Right renal pelvis (tissue), 4 donors: ENCODE results near the gene ZNF618. TPM values are rescaled to one million over a fixed set of nuclear protein-coding genes. Genes with fewer than 3 reads are reported as not detected.

Experiments used
- DNase-seq, 4 donors: peaks; one replicate each; pipeline ENCODE4 v3.0.0-alpha.2; 2013; ENCODE audit warnings: low read depth in 4 of 4, low spot score in 3 of 4, missing footprints in 1 of 4
- polyA plus RNA-seq, 4 donors: library from polyadenylated mRNA; unstranded; fragments of 120-200 nt; gene quantifications; one replicate each; pipeline ENCODE4 v1.2.1, GENCODE V29; 2013; ENCODE audit not compliant: insufficient read length in 4 of 4

Gene ZNF618
- polyA plus RNA-seq, 4 donors = 40.2 to 43.4 (median 41.8) TPM

DNA sequence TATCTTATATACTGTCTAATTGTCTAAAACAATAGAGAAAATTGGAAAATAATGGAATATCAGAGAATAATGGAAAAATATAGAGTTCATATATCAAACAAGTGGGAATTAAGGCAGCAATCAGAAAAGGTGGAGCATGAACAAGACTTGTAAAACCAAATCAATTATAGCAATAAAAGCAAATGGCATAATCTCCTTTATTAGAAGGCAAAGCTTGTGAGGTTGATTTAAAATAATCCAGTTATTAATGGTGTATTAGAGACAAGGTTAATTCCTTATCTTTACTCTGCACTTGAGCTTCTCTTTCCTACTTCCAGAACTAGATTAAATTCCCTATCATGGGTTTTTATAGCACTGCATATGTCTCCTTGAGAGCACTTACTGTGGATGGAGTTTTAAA, 137.9 kb downstream of the ZNF618 start:
- DNase-seq = no peak

DNA sequence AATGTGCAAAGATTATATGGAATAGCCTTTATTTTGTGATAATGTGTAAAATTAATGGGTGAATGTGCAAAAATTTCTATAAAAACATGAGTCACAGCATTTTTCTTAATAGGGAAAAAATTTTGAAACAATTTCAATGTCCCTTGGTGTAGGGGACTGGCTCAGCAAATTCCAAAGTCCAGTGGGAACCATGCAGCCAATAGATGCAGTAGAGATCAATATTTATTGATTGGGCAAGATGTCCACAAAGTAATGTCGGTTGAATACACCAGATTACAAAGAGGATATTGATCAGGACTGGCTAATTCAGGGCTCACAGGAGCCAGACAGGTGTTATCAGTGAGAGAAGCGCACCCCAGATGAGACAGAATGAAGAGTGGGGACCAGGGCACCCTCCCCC, 139.5 kb downstream of the ZNF618 start:
- no peak for DNase-seq

DNA sequence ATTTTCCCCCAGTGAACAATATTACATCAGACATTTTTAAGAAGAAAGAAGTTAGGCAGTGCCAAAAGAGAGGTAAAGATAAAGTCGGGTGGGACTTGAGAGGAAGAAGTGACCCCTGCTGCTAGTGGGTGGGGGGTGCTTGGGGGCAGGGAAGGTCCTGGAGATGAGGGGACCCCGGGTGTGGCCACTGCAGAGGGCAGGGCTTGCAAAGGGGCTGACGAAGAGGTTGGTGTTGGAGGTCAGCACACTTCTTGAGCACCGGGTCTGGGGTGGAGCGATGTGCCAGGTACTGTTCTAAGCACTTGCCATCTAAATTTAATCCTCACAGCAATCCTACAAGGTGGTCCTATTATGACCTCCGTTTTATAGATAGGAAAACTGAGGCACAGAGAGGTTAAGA, 140.0 kb downstream of the ZNF618 start:
- DNase-seq = no peak

DNA sequence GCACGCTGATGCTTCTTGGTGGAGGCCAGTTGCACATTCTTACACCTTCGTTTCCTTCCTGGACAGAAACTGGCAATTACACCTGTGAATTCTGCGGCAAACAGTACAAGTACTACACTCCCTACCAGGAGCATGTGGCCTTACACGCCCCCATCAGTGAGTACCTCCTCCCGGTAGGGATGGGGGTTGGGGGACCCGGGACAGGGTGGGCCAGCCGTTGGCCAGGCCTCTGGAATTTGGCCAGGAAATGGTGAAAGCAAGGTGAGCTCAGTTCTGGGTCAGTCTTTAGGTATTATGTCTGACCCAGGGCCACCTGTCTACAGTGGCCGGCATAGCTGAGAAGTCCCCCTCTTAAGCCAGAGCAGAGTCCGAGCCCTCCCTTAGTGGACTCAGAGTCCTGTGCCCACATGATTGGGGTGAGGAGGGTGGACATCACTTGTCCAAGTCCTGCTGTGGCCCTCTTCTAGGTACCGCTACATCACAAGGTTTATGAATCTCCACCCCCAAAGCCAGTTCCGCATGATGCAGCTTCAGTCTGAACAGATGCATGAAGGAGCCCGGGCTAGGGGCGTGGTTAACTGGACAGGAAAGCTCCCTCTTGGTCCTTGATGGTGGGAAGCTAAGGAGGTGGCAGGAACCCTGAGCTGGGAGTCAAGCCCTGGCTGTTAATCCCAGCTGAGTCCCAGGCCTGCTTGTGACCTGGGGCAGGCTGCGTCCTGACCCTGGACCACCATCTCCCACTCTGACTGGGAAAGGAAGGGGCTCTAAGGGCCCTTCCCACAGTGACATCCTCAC, 140.7 kb downstream of the ZNF618 start:
- no peak for DNase-seq

DNA sequence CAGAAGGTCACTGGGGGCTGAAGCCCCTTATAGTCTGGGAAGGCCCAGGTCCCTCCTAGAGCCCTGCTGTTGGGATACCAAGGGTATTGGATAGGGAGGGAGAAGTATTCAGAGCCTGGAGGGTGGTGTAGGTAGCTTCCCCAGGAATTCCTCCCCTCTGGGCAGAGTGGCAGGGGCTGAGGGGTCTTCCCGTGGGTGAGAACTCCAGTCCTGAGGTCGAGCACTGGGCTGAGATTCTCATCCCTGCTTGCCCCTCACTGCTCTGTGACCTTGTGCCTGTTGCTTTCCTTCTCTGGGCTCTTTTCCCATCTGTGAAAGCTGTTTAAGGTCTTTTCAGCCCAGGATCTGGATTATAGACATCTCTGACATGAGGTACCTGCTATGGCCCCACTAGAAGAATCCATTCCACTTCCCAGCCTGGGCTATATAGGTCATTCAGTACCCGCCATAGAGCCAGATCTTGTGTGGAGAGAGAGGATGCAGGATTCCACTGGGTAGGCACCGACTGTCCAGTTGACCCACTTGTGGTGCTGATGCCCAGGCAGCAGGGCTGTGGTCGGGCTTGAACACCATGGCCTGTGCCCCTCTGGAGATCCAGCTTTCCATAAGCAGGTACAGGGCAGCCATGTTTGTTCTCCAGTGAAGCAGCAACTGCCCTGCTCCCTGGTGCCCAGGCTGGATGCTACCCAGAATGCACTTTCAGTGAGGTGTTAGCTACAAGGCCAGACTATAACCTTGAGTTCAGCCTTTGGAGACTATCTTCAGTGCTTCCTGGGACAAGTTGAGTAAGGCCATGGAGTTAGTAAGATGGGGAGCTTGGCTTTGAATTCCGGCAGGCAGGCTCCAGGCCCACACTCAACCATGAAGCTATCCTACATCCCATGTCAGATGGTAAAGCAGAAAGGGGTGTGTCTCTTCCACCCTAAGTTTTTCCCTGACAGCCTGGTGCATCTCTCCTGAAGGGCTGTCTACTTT, 141.9 kb downstream of the ZNF618 start:
- no peak for DNase-seq

DNA sequence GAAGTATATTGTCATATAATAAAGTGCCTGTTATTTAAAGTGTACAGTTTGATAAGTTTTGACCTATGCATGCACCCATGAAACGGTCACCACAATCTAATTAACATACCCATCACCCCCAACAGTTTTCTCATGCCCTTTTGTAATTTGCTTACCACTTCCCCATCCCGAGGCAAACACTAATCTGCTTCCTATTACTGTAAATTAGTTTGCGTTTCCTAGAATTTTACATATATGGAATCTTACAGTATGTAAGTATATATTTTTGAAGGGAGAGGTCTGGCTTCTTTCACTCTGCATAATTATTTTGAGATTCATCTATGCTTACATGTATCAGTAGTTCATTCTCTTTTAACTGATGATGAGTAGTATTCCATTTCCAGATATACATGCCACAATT, 145.5 kb downstream of the ZNF618 start:
- no peak for DNase-seq

DNA sequence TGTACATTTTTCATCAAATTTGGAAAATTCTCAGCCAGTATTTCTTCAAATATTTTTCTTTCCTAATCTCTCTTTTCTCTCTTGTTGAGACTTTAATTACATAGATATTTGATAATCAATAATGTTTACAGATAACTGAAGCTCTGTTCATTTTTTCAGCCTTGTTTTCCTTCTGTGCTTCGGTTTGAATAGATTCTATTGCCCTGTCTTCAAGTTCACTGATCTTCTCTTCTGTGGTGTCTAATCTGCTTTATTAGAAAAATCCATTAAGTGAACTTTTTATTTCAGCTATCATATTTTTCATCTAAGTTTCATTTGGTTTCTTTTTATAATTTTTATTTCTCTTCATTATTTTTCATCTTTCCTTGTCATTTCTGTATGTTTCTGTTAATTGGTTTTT, 147.9 kb downstream of the ZNF618 start:
- no peak for DNase-seq

DNA sequence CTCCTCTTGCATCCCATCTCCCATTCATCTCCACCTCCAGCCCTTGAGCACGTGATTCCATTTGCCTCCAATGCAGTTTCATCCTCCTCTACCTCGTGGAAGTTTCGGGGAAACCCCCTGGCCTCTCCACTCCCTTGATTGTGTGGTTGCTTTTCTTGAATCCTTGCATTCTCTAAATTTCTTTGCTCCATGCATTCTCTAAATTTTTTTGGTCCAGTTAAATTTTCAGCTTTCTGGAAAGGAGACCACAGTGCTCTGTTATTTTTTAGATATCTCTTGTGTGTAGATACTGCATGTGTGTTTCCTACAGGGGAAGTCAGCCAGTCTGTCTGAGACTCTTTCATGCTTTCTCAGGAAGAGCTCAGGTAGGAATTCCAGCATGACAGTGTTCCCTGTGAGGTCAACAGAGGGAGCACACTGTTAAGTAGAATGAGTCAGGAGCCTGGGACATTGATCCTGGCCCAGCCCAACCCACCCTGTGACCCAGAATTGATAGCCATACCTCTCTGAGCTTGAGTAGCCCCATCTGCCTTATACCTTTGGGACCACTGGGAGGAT, 149.2 kb downstream of the ZNF618 start:
- DNase-seq = no peak

DNA sequence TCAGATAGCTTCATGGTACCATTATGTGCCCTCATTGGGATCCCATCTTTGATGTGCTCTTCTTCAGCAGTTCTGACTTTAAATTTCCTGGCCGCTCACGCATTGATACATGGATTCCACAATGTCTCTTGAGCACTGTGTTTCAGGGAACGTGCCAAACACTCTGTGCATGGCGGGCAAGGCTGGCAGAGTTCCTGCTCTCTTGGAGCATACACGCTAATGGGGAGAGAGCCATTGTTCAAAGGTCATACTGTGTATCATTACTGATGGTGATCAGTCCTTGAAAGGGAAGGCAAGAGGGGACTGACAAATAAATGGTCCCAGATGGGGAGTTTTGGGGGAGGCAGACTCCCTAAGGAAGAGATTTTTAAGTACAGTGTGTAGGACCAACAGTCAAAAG, 149.7 kb downstream of the ZNF618 start:
- DNase-seq = no peak

DNA sequence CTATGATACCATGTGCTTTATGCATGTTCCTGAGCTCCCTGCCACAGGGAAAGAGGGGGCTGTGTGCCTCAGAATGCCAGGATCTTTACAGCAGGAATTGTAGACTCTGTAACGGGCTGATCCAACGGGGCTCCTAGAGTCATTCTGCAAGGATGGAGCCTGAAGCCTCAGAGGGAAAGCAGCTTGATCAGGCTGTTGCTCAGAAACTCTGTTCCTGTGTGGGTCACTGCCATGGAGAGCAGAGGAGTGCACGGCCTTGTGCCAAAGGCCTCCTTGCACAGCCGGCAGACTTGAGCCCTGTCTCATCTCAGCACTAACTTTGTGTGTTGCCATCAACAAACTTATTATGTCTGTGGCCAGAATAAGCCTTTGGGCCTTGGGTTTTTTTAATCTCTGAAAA, 150.2 kb downstream of the ZNF618 start:
- no peak for DNase-seq

DNA sequence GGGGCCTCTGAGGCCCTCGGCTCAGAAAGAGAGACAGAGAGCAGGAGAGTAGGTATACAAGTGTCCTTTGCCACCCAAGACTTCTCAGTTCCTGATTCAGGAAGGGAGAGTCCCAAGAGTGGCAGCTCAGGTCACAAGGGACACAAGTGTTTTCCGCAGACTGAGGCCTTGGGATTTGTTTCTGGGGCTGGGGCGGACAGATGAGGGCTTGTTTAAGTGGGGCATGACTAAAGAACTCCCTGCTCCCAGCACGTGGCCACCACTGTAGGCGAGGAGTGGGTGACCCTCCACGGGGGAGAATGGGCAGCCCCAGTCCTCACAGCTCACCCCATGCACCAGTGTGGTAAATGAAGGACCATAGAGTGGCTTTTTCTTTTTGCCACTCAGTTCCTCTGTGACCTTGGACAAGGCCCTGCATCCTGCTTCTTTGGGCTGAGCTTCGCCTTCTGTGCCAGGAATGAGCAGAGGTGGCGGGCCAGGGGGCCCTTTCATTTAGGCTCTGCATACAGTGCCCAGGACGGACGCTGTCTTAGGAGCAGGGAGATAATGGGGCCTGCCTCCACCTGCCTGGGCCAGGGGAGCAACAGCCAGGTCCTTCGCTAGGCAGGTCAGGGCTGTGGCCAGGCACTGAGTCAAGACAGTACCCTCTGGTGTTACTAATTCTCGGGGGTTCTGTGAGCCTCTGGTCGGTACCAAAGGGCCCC, 151.2 kb downstream of the ZNF618 start:
- DNase-seq = no peak

DNA sequence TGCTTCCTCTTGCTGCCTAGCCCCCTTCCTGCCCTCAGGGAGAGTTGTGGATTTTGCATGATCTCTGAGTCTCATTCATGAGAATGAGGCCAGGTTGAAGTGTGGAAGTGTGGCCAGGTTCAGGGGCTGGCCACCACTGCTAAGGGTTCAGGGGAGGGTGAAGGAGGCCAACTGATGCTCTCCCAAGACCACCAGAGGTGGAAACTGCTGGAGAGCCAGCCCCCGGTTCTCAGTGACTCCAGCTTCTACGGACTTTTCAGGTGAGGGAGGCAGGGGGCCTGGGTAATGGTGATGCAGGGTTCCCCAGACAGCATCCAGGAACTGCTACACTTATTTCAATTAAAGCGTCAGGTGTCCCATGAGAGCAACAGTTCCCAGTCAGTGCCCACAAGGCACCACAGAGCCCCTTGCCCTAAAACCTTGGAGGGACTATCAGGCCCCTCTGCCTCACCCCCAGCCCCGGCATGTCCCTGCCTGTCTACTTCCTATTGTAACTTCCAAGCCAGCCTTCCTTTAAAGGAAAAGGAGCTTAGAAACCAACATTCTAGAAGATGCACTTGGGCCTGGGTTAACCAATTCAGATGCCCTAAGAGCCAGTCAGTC, 151.9 kb downstream of the ZNF618 start:
- no peak for DNase-seq

DNA sequence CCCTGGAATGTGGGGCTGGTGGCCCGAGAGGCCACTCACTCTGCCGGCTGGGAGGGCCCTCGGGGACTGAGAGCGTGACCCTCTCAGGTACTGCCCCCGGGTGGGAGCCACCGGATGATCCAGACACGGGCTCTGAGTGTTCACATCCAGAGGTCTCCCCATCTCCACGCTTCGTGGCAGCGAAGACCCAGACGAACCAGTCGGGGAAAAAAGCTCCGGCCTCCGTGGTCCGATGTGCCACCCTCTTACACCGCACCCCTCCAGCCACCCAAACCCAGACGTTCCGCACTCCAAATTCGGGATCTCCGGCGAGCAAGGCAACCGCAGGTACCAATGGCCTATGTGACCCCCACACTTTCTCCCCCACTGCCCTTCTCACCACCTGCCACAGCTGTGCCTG, 152.5 kb downstream of the ZNF618 start:
- DNase-seq = no peak

DNA sequence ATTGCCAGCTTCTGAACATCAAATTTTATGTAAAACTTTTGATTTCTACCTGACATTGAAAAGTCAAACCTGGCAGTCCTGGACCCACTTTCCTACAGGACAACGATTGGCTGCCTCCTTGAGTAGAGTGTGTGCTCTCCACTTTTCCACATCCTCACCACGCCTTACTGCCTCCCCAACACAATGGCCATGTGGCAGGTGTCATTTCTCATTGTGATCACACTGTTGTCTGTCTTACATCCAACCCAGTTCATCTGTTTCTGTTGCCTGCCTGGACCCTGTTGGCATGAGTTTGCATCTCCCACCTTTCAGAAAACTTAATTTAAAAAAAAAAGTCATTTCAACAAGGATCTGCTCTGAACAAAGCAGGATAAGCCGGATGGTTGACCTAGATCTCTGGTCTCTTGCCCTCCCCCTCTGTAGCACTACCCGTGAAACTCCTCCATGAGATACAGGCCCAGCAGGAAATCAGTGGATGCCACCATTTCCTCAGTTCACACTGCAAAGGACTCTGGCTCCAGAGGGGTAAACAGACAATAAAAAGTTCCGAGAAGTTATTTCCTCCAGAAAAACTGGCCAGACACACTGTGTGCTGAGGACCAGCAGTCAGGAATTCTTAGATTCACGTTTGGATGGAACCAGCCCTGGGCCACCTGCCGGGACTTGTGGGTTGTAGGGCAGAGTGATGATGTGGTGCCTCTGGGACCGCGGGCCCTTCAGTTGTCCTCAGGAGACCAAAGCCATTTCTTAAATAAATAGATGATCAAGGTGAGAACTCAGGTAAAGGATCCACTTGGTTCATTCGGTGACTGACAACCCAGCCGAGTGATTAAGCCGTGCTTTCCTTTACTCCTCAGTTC, 153.4 kb downstream of the ZNF618 start:
- DNase-seq = no peak

DNA sequence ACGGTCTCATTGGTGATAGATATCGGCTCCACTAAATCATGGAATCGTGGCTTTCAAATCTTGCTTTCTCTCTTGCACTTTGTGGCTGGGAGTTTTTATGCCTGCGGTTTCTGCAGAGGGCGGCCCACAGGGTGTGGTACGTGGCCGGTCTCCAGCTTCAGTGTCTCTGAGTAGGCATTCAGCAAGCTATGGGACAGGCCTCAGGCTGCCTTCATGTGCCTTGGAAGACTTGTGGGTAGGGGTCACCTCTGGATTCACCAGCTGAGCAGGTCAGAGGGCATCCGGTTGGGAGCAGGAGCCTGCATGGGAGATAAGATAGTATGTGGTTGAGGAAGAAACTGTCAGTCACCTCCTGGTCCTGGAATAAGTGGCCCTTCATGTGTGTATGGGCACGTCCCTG, 154.3 kb downstream of the ZNF618 start:
- DNase-seq = no peak

DNA sequence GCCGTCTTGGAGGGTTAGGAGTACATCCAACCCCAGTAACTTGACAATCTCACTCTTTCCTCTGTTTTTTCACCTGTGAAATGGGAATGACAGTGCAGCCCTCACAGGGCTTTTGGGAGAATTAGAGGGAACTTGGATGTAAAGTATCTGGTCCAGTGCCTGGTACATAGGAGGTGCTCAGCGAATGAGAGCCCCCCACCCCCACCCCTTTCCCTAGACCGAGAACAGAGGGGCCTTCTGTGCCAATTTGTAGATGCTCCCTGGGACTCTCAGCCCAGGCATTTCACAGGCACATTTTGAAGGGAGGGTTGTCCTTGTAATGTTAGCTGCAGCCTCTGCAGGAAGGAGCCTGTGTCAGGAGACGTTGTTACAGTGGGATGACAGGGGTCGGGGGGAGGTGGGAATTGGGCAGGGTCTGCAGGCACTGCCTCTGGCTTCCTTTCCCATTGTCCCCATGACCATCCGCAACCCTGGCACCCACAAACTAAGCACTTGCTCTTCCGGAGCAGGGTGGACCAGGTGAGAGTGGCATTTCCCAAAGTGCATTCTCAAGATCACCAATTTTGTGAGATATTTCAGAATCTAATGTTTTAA, 155.0 kb downstream of the ZNF618 start:
- no peak for DNase-seq

DNA sequence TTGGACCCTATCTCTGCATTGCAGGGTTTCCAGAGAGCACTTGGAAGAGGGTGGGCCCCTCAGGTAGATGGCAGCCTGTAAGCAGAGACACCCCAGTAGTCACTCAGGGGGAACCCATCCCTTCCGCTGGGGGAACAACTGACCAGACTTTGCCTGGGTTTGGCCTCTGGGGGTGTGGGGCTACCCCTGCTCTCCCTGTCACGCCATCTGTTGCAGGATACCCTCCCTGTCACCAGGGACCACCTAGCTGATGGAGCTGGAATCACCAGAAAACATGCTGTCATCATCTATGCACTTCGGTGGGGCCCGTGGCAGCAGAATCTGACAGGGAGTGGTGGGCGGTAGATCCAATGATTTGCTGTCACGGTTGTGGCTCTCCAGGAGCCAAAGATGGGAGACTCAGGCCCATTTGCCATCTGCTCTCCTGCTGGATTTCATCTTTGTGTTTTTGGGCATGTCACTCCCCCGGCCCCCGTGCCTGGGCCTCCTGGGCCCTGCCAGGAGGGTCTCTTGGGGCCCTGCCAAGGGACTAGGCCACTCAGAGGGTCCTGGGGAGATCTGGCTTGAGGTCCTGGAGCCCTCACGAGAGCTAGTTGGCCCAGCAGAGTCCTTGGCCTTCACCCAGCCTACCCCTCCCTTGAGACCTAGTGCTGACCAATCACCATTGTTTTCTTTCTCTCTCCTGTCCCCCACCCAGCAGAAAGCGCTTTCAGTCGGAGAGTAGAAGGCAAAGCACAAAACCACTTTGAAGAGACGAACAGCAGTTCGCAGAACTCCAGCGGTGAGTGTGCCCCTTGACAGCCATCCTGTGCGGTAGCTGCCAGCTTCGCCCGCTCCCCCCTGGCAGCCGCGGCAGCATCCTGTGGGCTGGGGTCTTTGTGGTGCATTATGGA, 156.1 kb downstream of the ZNF618 start:
- no peak for DNase-seq
